ENCODE measurements around the gene PARVB. TPM values are rescaled to one million over a fixed set of nuclear protein-coding genes. Genes with fewer than 3 reads are reported as not detected.
A peak's percentile ranks its signal among the peaks of the same experiment; 100 is the strongest.

Gene PARVB
- total and polyA plus RNA-seq, 3 experiments from 2014 or later: 6.2 to 84.3 (median 82.1) TPM

DNA sequence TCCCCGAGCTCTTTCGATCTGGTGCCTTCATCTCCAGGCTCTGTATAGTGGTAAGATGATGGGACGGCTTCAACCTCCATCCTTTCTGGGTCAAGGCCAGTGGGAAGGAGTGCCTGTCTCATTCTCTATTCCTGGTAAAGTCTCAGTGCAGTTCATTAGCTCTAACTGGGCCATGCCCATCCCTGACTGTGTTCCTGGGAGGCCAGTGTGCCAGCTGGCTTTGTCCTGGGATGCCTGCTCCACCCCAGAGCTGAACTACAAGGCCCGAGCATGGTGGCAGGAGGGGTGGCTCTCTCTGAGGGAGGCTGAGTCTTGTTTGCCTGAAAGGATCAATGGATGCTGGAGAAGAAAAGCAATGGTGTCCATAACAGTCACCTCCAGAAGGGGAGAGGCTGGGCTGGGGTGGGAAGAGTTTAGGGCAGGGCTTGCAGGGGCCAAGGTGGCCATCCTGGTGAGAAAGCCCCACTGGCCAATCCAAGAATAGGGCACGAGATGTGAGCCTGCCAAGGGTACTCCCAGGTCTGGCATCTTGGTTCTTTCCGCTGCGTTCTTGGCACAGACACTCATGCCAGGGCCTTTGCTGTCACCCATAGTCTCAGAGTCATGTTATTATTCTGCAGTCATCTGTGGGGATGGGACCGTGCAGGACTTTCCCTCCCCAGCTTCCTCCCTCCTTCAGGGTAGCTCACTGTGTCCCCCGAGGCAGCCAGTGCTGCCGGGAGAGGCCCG lies 60.1 kb downstream of the PARVB start:
- POLR2A ChIA-PET: no interaction called here
- Histone ChIP-seq H3K27me3 (ENCODE audit: insufficient read depth, low read length, poor library complexity, severe bottlenecking) (no peaks in the 10 kb centered on the region), H3K27ac (ENCODE audit: low read depth, low read length) (no peak overlapping the region), H3K36me3 (ENCODE audit: insufficient read depth, low read length) (no peaks in the 10 kb centered on the region), H3K4me3 (ENCODE audit: low read length) (no peak overlapping the region), H3K4me1 (ENCODE audit: insufficient read depth, low read length) (no peaks in the 10 kb centered on the region), H3K9me3 (ENCODE audit: low read length) (no peaks in the 10 kb centered on the region)
- Mint-ChIP-seq H3K36me3 (peaks cover 0 to 4% (median 0%) of the 10 kb centered on the region in 3 donors), H3K27ac (peak overlapping the region in 1 of 8 donors; percentile 38), H3K27me3 (no peaks in the 10 kb centered on the region), H3K4me1 (no peaks in the 10 kb centered on the region), H3K9me3 (no peaks in the 10 kb centered on the region), H3K4me3 (no peak overlapping the region)
- no peak for DNase-seq
- CTCF ChIA-PET: interaction anchor here (0.9 to 6.2 kb wide), 5 partner anchors 11 to 542 kb away, joined by 3 to 45 read pairs (median 26); no protein-coding TSS in a partner anchor

DNA sequence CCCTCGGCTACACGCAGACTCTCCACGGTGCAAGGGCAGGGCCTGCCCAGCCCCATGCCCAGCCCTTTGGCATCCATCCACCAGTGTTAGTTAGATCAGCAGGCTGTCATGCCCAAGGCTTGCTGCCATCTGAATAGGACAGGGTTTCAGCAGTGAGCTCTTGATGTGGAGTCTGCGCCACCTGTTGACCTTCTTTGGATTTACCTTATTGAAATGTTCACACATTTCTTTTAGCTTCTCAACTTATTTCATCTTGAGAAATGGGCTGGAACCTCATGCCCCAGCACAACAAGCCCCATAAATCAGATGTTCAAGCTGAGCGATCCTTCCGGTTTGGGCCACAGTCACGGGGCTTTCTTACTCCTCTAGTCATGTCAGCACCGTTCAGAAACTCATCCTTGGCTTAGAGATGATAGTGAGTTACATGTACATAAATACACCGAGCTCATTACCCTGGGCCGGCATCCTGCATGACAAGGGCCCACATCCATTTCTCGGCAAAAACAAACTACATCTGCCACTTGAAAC lies 61.7 kb downstream of the PARVB start:
- Mint-ChIP-seq H3K27ac (peak overlapping the region in 1 of 8 donors; percentile 58), H3K4me3 (no peak overlapping the region), H3K9me3 (no peaks in the 10 kb centered on the region), H3K27me3 (no peaks in the 10 kb centered on the region), H3K4me1 (no peaks in the 10 kb centered on the region), H3K36me3 (peaks cover 0 to 4% (median 0%) of the 10 kb centered on the region in 3 donors)
- Histone ChIP-seq H3K27me3 (ENCODE audit: insufficient read depth, low read length, poor library complexity, severe bottlenecking) (no peaks in the 10 kb centered on the region), H3K36me3 (ENCODE audit: insufficient read depth, low read length) (no peaks in the 10 kb centered on the region), H3K27ac (ENCODE audit: low read depth, low read length) (no peak overlapping the region), H3K4me3 (ENCODE audit: low read length) (no peak overlapping the region), H3K9me3 (ENCODE audit: low read length) (no peaks in the 10 kb centered on the region), H3K4me1 (ENCODE audit: insufficient read depth, low read length) (no peaks in the 10 kb centered on the region)
- no peak for DNase-seq
- ChIA-PET POLR2A (no interaction called here), CTCF (interaction anchor here (1.3 to 6.2 kb wide), 4 partner anchors 92 to 540 kb away, joined by 4 to 45 read pairs (median 20); no protein-coding TSS in a partner anchor)

DNA sequence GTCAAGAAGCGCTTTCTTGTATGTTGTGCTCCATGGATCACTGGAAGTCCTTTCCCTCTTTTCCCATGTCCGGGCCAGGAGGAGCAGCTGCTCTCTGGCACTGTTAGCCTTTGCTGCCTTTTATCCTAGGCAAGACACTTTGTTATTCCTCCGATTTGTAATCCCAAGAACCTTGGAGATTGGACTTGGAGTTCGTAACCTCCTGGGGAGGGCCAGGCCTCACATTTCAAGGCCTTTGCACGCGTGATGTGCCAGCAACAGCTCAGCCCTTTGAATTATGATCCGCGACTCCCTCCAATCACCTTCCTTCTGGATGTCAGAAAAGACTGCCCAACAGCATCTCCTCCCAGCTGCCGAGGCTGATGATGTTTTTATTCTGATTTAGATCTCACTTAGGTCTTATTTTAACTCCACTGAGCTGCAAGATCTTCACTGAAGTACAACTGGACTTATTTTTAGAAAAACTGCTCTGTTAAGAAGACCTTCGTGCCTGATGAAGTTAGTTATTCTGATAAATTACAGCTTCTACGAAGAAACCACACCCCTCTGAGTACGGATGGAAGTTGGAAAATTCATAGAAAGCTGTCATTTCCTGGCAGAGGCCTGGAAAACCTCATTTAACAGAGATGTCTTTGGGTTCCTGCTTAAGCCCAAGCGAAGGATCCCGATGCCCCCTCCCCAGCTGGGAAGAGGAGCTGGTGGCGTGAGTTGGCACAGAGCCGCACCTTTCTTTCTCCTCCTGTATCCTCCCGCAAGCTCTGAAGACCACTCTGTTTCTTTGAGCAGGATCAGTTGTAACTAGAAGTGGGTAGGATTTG lies 62.4 kb downstream of the PARVB start:
- Histone ChIP-seq H3K27me3 (ENCODE audit: insufficient read depth, low read length, poor library complexity, severe bottlenecking) (no peaks in the 10 kb centered on the region), H3K27ac (ENCODE audit: low read depth, low read length) (no peak overlapping the region), H3K4me1 (ENCODE audit: insufficient read depth, low read length) (no peaks in the 10 kb centered on the region), H3K36me3 (ENCODE audit: insufficient read depth, low read length) (no peaks in the 10 kb centered on the region), H3K9me3 (ENCODE audit: low read length) (no peaks in the 10 kb centered on the region), H3K4me3 (ENCODE audit: low read length) (no peak overlapping the region)
- Mint-ChIP-seq H3K36me3 (peaks cover 0 to 4% (median 0%) of the 10 kb centered on the region in 3 donors), H3K27me3 (no peaks in the 10 kb centered on the region), H3K4me3 (no peak overlapping the region), H3K27ac (peak overlapping the region in 1 of 8 donors; percentile 43), H3K4me1 (peaks cover 3 to 5% (median 5%) of the 10 kb centered on the region in 3 donors), H3K9me3 (no peaks in the 10 kb centered on the region)
- no peak for DNase-seq
- ChIA-PET POLR2A (no interaction called here), CTCF (interaction anchor here (1.2 to 6.2 kb wide), 5 partner anchors 11 to 539 kb away, joined by 3 to 45 read pairs (median 9); no protein-coding TSS in a partner anchor)

DNA sequence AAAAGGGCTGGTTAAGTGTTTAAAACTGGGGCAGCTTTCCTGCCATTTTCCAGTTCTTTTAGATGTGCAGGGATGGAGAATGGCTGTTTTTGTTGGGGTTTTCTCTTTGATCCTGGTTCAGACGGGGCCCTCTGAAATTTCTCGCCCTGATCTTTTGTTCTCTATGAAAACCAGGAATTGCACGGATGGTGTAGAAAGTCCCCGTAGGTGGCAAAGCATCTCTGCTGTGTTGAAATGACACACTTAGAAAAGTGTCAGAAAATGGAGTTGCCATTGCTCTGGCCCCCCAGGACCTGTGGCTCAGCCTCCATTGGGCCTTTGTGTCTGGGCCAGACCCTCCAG lies 63.0 kb downstream of the PARVB start:
- CTCF ChIA-PET: interaction anchor here (1.2 to 5.0 kb wide), 3 partner anchors 10 to 481 kb away, joined by 3 to 30 read pairs (median 9); no protein-coding TSS in a partner anchor
- no peaks in the 10 kb centered on the region for H3K4me1 ChIP-seq (ENCODE audit: insufficient read depth, low read length)
- POLR2A ChIA-PET: no interaction called here
- Mint-ChIP-seq H3K36me3 (peaks cover 0 to 4% (median 0%) of the 10 kb centered on the region in 3 donors), H3K27me3 (no peaks in the 10 kb centered on the region), H3K4me3 (no peak overlapping the region), H3K27ac (no peak overlapping the region), H3K9me3 (no peaks in the 10 kb centered on the region), H3K4me1 (peaks cover 5 to 6% (median 6%) of the 10 kb centered on the region in 3 donors)
- no peak overlapping the region for H3K4me3 ChIP-seq (ENCODE audit: low read length)
- DNase-seq: no peak
- no peak overlapping the region for H3K27ac ChIP-seq (ENCODE audit: low read depth, low read length)
- no peaks in the 10 kb centered on the region for H3K27me3 ChIP-seq (ENCODE audit: insufficient read depth, low read length, poor library complexity, severe bottlenecking)
- no peaks in the 10 kb centered on the region for H3K9me3 ChIP-seq (ENCODE audit: low read length)
- H3K36me3 ChIP-seq (ENCODE audit: insufficient read depth, low read length): no peaks in the 10 kb centered on the region

DNA sequence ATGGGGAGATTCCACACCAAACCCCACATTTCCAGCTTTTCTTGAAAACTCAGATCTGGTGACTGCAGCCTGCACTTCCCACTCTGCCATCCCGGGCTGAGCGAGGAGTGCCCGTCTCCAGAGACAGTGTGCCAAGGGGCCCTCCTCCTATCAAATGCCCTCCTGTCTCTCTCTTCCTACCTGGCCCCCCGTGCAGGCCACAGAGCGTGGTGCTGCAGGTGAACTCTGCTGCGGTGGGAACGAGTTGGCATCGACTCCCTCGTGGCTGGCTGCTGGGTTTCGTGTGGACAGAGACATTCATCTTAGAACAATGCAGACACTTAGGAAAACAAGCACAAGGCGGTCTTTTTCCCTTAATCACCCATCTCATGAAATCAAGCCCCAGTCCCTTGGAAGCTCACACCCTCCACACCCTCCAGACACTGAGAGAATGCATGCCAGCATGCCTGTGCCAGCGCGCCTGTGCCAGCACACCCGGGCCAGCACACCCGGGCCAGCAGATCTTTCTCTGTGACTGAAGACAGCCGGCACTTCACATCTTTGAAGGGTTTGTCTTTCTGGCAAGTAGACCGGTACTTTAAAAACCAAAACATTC lies 65.0 kb downstream of the PARVB start:
- Histone ChIP-seq H3K4me3 (ENCODE audit: low read length) (no peak overlapping the region), H3K4me1 (ENCODE audit: insufficient read depth, low read length) (no peaks in the 10 kb centered on the region), H3K27me3 (ENCODE audit: insufficient read depth, low read length, poor library complexity, severe bottlenecking) (no peaks in the 10 kb centered on the region), H3K9me3 (ENCODE audit: low read length) (no peaks in the 10 kb centered on the region), H3K27ac (ENCODE audit: low read depth, low read length) (no peak overlapping the region), H3K36me3 (ENCODE audit: insufficient read depth, low read length) (no peaks in the 10 kb centered on the region)
- H3K4me3 Mint-ChIP-seq: no peak overlapping the region
- H3K36me3 Mint-ChIP-seq: peaks cover 0 to 4% (median 0%) of the 10 kb centered on the region in 3 donors
- ChIA-PET CTCF (no interaction called here), POLR2A (no interaction called here)
- H3K27me3 Mint-ChIP-seq: no peaks in the 10 kb centered on the region
- H3K27ac Mint-ChIP-seq: no peak overlapping the region
- DNase-seq: no peak
- H3K9me3 Mint-ChIP-seq: no peaks in the 10 kb centered on the region
- peaks cover 5 to 6% (median 6%) of the 10 kb centered on the region in 3 donors for H3K4me1 Mint-ChIP-seq

DNA sequence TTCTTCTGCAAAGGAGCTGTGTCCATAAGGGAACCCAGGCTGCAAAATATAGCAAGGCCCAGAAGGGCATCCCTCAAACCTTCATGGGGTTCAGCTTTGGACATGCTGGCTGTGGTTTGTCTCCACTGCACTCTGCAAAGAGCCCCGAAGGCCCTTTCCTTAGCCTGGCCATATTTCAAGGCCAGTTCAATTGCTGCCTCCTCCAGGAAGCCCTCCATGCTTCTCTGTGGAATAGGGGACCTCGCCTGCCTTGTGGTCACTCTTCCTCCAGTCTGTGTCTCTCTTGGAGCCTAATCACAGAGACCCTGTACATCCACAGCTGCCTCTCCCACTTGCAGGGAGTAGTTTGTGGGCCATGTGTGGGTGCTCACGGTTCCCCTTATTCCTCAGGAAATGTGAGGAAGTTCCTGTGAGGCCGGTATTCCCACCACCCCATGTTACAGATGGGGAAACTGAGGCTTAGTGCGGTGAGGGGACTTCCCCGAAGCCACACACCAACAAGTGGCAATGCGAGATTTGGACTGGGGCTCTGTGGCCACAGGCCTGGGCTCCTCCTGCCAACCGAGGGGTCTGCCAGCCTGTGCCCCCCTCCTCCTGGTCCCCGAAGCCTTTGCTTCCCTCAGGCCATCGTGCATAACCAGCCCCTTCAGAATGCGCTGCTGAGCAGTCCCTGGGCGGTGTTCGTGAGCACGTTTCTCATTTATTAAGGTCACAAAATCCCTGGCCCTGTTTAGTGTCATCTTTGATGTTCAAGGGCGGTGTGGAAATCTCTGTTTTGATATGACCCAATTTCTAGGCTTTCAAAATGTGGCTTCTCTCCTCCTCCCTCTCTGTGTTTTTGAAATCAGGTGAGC lies 65.8 kb downstream of the PARVB start:
- no peaks in the 10 kb centered on the region for H3K27me3 ChIP-seq (ENCODE audit: insufficient read depth, low read length, poor library complexity, severe bottlenecking)
- ChIA-PET CTCF (no interaction called here), POLR2A (no interaction called here)
- Mint-ChIP-seq H3K27ac (no peak overlapping the region), H3K27me3 (no peaks in the 10 kb centered on the region), H3K9me3 (no peaks in the 10 kb centered on the region), H3K4me3 (no peak overlapping the region), H3K36me3 (peaks cover 0 to 9% (median 0%) of the 10 kb centered on the region in 3 donors), H3K4me1 (peaks cover 5 to 6% (median 6%) of the 10 kb centered on the region in 3 donors)
- H3K36me3 ChIP-seq (ENCODE audit: insufficient read depth, low read length): no peaks in the 10 kb centered on the region
- no peak for DNase-seq
- H3K27ac ChIP-seq (ENCODE audit: low read depth, low read length): no peak overlapping the region
- no peak overlapping the region for H3K4me3 ChIP-seq (ENCODE audit: low read length)
- no peaks in the 10 kb centered on the region for H3K4me1 ChIP-seq (ENCODE audit: insufficient read depth, low read length)
- no peaks in the 10 kb centered on the region for H3K9me3 ChIP-seq (ENCODE audit: low read length)

DNA sequence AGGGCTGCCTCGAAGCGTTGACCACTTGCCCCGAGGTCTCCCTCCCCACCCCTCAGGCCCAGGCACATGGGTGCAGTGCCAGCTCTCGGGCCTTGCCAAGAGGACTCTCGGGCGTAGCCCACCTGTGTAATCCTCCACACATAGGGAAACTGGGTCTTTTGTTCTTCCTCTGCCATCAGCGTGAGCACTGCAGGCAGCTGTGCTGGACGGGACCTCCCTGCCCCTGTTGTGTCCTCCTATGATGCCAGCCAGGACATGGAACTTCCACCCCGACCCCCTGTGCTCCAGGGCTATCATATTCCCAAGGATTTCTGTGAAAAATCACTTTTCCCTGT lies 66.4 kb downstream of the PARVB start:
- ChIA-PET CTCF (no interaction called here), POLR2A (no interaction called here)
- H3K4me3 Mint-ChIP-seq: no peak overlapping the region
- no peaks in the 10 kb centered on the region for H3K27me3 ChIP-seq (ENCODE audit: insufficient read depth, low read length, poor library complexity, severe bottlenecking)
- H3K9me3 Mint-ChIP-seq: no peaks in the 10 kb centered on the region
- no peak overlapping the region for H3K27ac ChIP-seq (ENCODE audit: low read depth, low read length)
- H3K9me3 ChIP-seq (ENCODE audit: low read length): no peaks in the 10 kb centered on the region
- no peaks in the 10 kb centered on the region for H3K27me3 Mint-ChIP-seq
- peaks cover 0 to 12% (median 0%) of the 10 kb centered on the region in 3 donors for H3K36me3 Mint-ChIP-seq
- no peaks in the 10 kb centered on the region for H3K36me3 ChIP-seq (ENCODE audit: insufficient read depth, low read length)
- no peaks in the 10 kb centered on the region for H3K4me1 ChIP-seq (ENCODE audit: insufficient read depth, low read length)
- no peak overlapping the region for H3K4me3 ChIP-seq (ENCODE audit: low read length)
- H3K27ac Mint-ChIP-seq: peak overlapping the region in 1 of 8 donors; percentile 47
- peaks cover 5 to 6% (median 6%) of the 10 kb centered on the region in 3 donors for H3K4me1 Mint-ChIP-seq
- DNase-seq: no peak
